GM18867 (cell line): ENCODE data around the gene AP1AR.
"Not testable (repeated sequence)": the region's sequence is repeated elsewhere in the genome, so short reads cannot be mapped to it uniquely, and the experiment has no call there.

ENCODE experiments used
- ATAC-seq: cut with Tn5 transposase; IDR thresholded peaks from one replicate; pipeline ENCODE4 v1.9.1; 2021; ENCODE audit warnings: mild to moderate bottlenecking, moderate library complexity; ENCODE audit not compliant: unreplicated experiment

The AP1AR gene

DNA sequence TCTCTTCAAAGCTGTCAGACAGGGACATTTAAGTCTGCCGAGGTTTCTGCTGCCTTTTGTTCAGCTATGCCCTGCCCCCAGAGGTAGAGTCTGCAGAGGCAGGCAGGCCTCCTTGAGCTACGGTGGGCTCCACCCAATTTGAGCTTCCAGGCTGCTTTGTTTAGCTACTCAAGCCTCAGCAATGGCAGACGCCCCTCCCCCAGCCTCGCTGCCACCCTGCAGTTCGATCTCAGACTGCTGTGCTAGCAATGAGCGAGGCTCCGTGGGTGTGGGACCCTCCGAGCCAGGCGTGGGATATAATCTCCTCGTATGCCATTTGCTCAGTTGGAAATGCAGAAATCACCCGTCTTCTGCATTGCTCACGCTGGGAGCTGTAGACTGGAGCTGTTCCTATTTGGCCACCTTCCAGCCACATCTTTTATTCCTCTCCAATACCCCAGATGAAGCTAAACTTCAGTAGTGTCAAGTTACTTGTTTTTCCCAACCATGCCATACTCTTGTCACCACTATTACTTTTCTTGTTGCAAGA, 77.7 kb downstream of the AP1AR start:
- ATAC-seq: not testable (repeated sequence)

DNA sequence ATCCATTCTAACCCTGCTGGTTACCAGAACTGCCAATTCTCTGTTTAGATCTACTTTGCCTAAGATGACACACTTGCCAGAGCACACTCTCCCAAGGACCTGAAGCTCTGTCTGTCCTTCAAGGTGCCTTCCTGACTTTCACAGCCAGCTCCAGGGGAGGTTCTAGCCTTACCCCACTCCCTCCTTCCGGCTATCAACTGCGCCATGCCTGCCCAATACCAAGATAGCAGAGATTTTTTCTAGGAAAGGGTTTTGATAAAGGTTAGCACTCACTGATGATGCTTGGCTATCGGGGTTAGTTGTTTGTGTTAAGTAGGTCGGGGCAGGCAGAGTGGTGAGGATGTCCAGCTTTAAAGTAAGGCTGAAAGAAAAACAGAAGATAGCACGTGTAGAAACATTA, 79.9 kb downstream of the AP1AR start:
- no peak for ATAC-seq

DNA sequence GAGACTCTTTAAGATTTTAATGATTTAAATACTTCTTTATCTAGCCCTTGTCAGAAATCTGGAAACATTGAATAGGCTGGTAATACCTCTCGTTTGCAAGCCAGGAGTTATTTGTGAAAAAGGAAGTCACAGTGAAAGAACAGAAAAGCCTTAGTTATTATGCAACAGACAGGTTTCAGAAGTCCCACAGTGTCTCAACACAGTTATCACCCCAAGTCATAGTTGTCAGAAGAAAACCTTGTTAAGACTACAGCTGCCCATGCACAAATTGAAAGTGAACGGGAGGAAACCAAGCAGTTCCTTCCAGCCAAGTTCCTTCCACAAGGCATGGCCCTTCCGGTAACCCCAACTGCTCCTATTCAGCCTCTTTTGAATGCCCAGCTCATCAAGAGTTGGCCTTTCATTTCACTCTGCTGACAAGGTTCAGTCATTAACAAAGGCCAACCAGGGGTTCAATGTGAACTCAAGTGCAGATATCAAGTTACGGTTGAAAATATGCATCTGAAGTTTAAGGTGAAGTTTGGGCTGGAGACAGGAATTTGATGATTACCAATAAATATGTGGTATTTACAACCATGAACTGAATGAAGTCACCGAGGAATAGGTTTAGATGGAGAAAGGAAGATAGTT, 81.1 kb downstream of the AP1AR start:
- peak; percentile 99 for ATAC-seq

DNA sequence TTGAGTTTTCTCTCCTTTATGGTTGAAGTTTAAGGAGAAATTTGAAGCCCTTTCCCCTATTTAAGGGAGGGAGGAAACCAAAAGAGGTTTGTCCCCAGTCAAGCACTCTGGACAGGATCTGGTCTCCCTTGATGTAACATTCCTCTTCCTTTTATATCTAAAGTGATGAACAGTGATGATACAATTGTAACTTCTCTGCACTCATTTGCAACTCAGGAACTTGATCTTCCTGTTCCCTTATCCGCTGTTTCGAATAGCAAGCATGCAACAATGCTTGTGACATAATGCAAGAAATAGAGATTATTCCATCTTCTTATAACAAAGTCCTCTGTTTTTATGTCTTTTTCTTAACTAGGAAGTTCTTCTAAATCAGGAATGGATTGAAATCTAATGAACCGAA, 83.9 kb downstream of the AP1AR start:
- no peak for ATAC-seq

DNA sequence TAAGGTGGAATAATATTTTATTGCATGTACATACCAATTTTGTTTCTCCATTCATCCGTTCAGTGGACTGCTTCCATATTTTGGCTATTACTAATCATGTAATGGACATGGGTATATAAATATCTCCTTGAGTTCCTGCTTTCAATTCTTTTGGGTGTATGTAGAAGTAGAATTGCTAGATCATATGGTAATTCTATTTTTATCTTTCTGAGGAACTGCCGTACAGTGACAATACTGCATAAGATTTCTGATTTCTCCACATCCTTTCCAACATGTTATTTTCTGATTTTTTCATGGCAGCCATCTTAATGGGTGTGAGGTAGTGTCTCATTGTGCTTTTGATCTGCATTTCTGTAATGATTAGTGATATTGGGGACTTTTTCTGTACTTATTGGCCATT, 84.8 kb downstream of the AP1AR start:
- ATAC-seq: no peak

DNA sequence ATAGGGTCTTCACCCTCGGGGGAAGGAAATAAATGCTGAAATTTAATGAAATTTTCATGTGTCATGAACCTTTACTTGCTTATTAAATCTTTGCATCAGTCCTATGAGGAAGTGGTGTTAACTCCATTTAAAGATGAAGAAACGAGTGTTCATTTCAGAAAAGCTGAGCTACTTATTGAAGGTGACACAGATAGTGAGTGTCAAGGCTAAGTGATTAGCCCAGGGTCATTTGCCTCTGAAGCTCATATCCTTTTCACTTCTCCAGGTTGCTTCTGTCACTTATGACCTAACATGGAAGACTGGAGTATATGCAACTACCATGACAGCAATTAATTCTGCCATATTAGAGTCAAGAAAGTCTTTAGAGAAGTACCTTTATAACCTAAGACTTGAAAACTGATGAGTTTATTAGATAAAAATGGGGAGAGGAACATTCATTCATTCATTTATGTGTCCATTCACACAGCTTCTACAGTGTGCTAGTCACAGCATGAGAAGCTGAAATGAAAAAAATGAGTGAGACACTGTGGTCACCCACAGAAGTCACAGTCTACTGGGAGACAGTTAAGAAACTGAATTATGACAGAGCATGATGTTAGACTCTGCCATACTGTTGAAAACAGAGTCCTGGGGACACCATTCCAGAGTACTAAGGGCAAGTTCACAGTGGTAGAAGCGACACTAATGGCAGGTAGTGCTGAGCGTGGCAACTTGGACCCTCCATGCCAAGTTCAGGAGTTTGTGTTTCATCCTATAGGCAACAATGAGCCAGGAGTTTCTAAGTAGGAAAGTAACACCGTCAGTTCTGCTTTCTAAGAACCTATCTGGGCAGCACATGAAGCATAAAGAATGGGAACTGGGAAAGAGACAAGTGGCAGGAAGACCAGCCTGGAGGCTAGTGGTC, 86.9 kb downstream of the AP1AR start:
- peak; percentile 97 for ATAC-seq
